KMS-11 (cell line): ENCODE results near the gene BNIP5.

Source experiments
- H2AFZ ChIP-seq: fragments of 200-600 bp; sonication (generic); 2 replicates; pipeline ENCODE4 v1.6.1; 2016; ENCODE audit warnings: antibody characterized with exemption, mixed run types, low read depth
- H3K27ac ChIP-seq: fragments of 200-600 bp; sonication (generic); 2 replicates; pipeline ENCODE4 v1.6.1; 2016; ENCODE audit warnings: mild to moderate bottlenecking, mixed run types
- H3K27me3 ChIP-seq: fragments of 200-600 bp; sonication (generic); 2 replicates; pipeline ENCODE4 v1.6.1; 2017; ENCODE audit warnings: mild to moderate bottlenecking, low read depth, mixed run types, moderate library complexity; ENCODE audit not compliant: insufficient read depth
- H3K36me3 ChIP-seq: fragments of 200-600 bp; sonication (generic); 2 replicates; pipeline ENCODE4 v1.6.1; 2017; ENCODE audit warnings: mild to moderate bottlenecking, mixed run types; ENCODE audit not compliant: insufficient read depth
- H3K4me1 ChIP-seq: fragments of 200-600 bp; sonication (generic); 2 replicates; pipeline ENCODE4 v1.6.1; 2016; ENCODE audit warnings: mild to moderate bottlenecking, low read depth, mixed run types; ENCODE audit not compliant: poor library complexity, severe bottlenecking
- H3K4me2 ChIP-seq: fragments of 200-600 bp; sonication (generic); 2 replicates; pipeline ENCODE4 v1.7.0; 2016; ENCODE audit warnings: mild to moderate bottlenecking, mixed run types
- H3K4me3 ChIP-seq: fragments of 200-600 bp; sonication (generic); IDR thresholded peaks from 2 replicates; pipeline ENCODE4 v1.6.1; 2017; ENCODE audit warnings: low read depth, low read length, mixed read lengths; ENCODE audit not compliant: insufficient read depth
- H3K79me2 ChIP-seq: fragments of 200-600 bp; sonication (generic); 2 replicates; pipeline ENCODE4 v1.6.1; 2016; ENCODE audit warnings: low read depth, mixed run types; ENCODE audit not compliant: insufficient read depth
- H3K9ac ChIP-seq: fragments of 200-600 bp; sonication (generic); 2 replicates; pipeline ENCODE4 v1.6.1; 2016; ENCODE audit warnings: mild to moderate bottlenecking, mixed run types
- H4K20me1 ChIP-seq: fragments of 200-600 bp; sonication (generic); 2 replicates; pipeline ENCODE4 v1.6.1; 2016; ENCODE audit warnings: mild to moderate bottlenecking, mixed run types; ENCODE audit not compliant: insufficient read depth
- CTCF ChIP-seq: fragments of 200-600 bp; sonication (generic); conservative IDR thresholded peaks from 2 replicates; pipeline ENCODE4 v1.6.1; 2017; ENCODE audit warnings: low read depth, mild to moderate bottlenecking, antibody characterized with exemption, low read length, moderate library complexity, mixed read lengths

Gene BNIP5

GRCh38 chr6:36301781-36302180 is 34.9 kb downstream of the BNIP5 start:
- no peak for TF ChIP-seq CTCF
- Histone ChIP-seq H2AFZ (no peak overlapping the region), H3K9ac (no peak overlapping the region), H3K27ac (no peak overlapping the region), H3K36me3 (no peaks in the 10 kb centered on the region), H3K27me3 (no peaks in the 10 kb centered on the region), H4K20me1 (no peaks in the 10 kb centered on the region), H3K4me1 (peaks cover 4% of the 10 kb centered on the region), H3K79me2 (no peaks in the 10 kb centered on the region), H3K4me2 (no peak overlapping the region), H3K4me3 (no peak overlapping the region)

- Histone ChIP-seq H3K27ac (no peak overlapping the region), H4K20me1 (no peaks in the 10 kb centered on the region), H3K79me2 (no peaks in the 10 kb centered on the region), H3K4me2 (no peak overlapping the region), H3K4me1 (peaks cover 4% of the 10 kb centered on the region), H3K9ac (no peak overlapping the region), H3K36me3 (no peaks in the 10 kb centered on the region), H3K27me3 (no peaks in the 10 kb centered on the region), H3K4me3 (no peak overlapping the region), H2AFZ (no peak overlapping the region)
- no peak for TF ChIP-seq CTCF
Observed at GRCh38 chr6:36301085-36301658, 35.5 kb downstream of the BNIP5 start.

- H3K79me2 ChIP-seq: no peaks in the 10 kb centered on the region
- H3K4me2 ChIP-seq: no peak overlapping the region
- H4K20me1 ChIP-seq: no peaks in the 10 kb centered on the region
- H3K27ac ChIP-seq: no peak overlapping the region
- H3K36me3 ChIP-seq: no peaks in the 10 kb centered on the region
- H3K4me3 ChIP-seq: no peak overlapping the region
- H3K27me3 ChIP-seq: no peaks in the 10 kb centered on the region
- peaks cover 4% of the 10 kb centered on the region for H3K4me1 ChIP-seq
- no peak for TF ChIP-seq CTCF
- H3K9ac ChIP-seq: no peak overlapping the region
- no peak overlapping the region for H2AFZ ChIP-seq
Observed at GRCh38 chr6:36298027-36298426, 38.7 kb downstream of the BNIP5 start.

- H2AFZ ChIP-seq: no peak overlapping the region
- no peak for TF ChIP-seq CTCF
- H4K20me1 ChIP-seq: no peaks in the 10 kb centered on the region
- H3K79me2 ChIP-seq: no peaks in the 10 kb centered on the region
- H3K36me3 ChIP-seq: no peaks in the 10 kb centered on the region
- no peak overlapping the region for H3K9ac ChIP-seq
- H3K27ac ChIP-seq: no peak overlapping the region
- no peak overlapping the region for H3K4me3 ChIP-seq
- H3K4me1 ChIP-seq: no peaks in the 10 kb centered on the region
- H3K27me3 ChIP-seq: no peaks in the 10 kb centered on the region
- no peak overlapping the region for H3K4me2 ChIP-seq
Observed at GRCh38 chr6:36297511-36297910, 39.2 kb downstream of the BNIP5 start.
